ENCODE data around the gene TOM1.

DNA sequence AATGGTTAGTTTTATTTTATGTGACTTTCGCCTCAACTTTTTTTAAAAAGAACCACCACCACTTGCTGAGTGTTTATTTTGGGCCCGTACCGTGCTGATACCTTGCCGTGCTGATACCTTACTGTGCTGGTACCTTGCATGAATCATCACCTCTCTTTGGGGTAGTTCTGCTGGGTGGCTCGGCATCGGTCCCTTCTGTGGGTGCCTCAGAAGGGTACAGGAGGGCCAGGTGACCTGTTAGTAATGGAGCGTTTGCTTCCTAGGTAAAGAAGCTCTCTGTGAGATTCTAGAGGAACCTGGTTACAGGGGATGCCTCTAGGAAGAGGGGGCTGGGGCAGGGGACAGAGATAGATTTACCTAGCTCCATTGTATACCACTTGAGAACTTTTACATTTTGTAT, 17.1 kb downstream of the TOM1 start:
- TF ChIP-seq, protein P1, sequence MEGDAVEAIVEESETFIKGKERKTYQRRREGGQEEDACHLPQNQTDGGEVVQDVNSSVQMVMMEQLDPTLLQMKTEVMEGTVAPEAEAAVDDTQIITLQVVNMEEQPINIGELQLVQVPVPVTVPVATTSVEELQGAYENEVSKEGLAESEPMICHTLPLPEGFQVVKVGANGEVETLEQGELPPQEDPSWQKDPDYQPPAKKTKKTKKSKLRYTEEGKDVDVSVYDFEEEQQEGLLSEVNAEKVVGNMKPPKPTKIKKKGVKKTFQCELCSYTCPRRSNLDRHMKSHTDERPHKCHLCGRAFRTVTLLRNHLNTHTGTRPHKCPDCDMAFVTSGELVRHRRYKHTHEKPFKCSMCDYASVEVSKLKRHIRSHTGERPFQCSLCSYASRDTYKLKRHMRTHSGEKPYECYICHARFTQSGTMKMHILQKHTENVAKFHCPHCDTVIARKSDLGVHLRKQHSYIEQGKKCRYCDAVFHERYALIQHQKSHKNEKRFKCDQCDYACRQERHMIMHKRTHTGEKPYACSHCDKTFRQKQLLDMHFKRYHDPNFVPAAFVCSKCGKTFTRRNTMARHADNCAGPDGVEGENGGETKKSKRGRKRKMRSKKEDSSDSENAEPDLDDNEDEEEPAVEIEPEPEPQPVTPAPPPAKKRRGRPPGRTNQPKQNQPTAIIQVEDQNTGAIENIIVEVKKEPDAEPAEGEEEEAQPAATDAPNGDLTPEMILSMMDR (conservative IDR thresholded peaks at IDR 0.05; ENCODE audit: low read length): no peak
- no peak for TF ChIP-seq EZH2phosphoT487 (IDR thresholded peaks at IDR 0.05; ENCODE audit: borderline replicate concordance)
